ES-I3 (cell line): Measurements from ENCODE around the gene SIGLEC5.

ENCODE experiments used
- H3K36me3 ChIP-seq: 2 replicates; pipeline ENCODE4 v1.6.1; 2013; ENCODE audit warnings: mild to moderate bottlenecking, low read length, control low read depth, moderate library complexity; ENCODE audit not compliant: insufficient read depth
- H3K4me1 ChIP-seq: 2 replicates; pipeline ENCODE4 v1.6.1; 2013; ENCODE audit warnings: mild to moderate bottlenecking, control low read depth, low read length; ENCODE audit not compliant: insufficient read depth
- H3K9ac ChIP-seq: 2 replicates; pipeline ENCODE4 v1.6.1; 2013; ENCODE audit warnings: low read depth, mild to moderate bottlenecking, low read length, moderate library complexity
- H3K9me3 ChIP-seq: 2 replicates; pipeline ENCODE4 v1.6.1; 2013; ENCODE audit warnings: mild to moderate bottlenecking, low read length, moderate library complexity; ENCODE audit not compliant: control insufficient read depth, insufficient read depth

SIGLEC5 gene

GRCh38 chr19:51607077-51607476 lies 23.1 kb downstream of the SIGLEC5 start:
- Histone ChIP-seq H3K36me3 (no peaks in the 10 kb centered on the region), H3K9ac (no peak overlapping the region), H3K4me1 (no peaks in the 10 kb centered on the region), H3K9me3 (no peaks in the 10 kb centered on the region)

GRCh38 chr19:51602189-51602854 lies 27.9 kb downstream of the SIGLEC5 start:
- Histone ChIP-seq H3K9ac (no peak overlapping the region), H3K36me3 (no peaks in the 10 kb centered on the region), H3K4me1 (no peaks in the 10 kb centered on the region), H3K9me3 (no peaks in the 10 kb centered on the region)

GRCh38 chr19:51600940-51601580 lies 29.1 kb downstream of the SIGLEC5 start:
- no peaks in the 10 kb centered on the region for H3K9me3 ChIP-seq

GRCh38 chr19:51599084-51599483 lies 31.1 kb downstream of the SIGLEC5 start:
- Histone ChIP-seq H3K9ac (no peak overlapping the region), H3K4me1 (no peaks in the 10 kb centered on the region), H3K36me3 (no peaks in the 10 kb centered on the region), H3K9me3 (no peaks in the 10 kb centered on the region)

More at GRCh38 chr19:51600940-51601580, 29.1 kb downstream of the SIGLEC5 start:
- Histone ChIP-seq H3K9ac (peak overlapping the region; percentile 25; the same call in 1 of the 2 replicates), H3K4me1 (no peaks in the 10 kb centered on the region), H3K36me3 (no peaks in the 10 kb centered on the region)

GRCh38 chr19:51598159-51598915 lies 31.9 kb downstream of the SIGLEC5 start:
- no peaks in the 10 kb centered on the region for H3K9me3 ChIP-seq
- no peaks in the 10 kb centered on the region for H3K4me1 ChIP-seq
- no peaks in the 10 kb centered on the region for H3K36me3 ChIP-seq
- H3K9ac ChIP-seq = no peak overlapping the region

GRCh38 chr19:51595190-51596175 lies 34.7 kb downstream of the SIGLEC5 start:
- H3K36me3 ChIP-seq = no peaks in the 10 kb centered on the region
- H3K4me1 ChIP-seq = no peaks in the 10 kb centered on the region
- H3K9ac ChIP-seq = peak overlapping the region; percentile 57; the same call in 1 of the 2 replicates
- no peaks in the 10 kb centered on the region for H3K9me3 ChIP-seq

- Histone ChIP-seq H3K9ac (peak overlapping the region; percentile 57; the same call in 1 of the 2 replicates), H3K4me1 (no peaks in the 10 kb centered on the region), H3K9me3 (no peaks in the 10 kb centered on the region)
Observed at GRCh38 chr19:51594774-51595109, 35.5 kb downstream of the SIGLEC5 start.

GRCh38 chr19:51593969-51594773 lies 36.0 kb downstream of the SIGLEC5 start:
- H3K36me3 ChIP-seq = no peaks in the 10 kb centered on the region
- H3K9ac ChIP-seq = peak overlapping the region; percentile 57
- no peaks in the 10 kb centered on the region for H3K9me3 ChIP-seq
- no peaks in the 10 kb centered on the region for H3K4me1 ChIP-seq

More at GRCh38 chr19:51594774-51595109, 35.5 kb downstream of the SIGLEC5 start:
- no peaks in the 10 kb centered on the region for H3K36me3 ChIP-seq

- Histone ChIP-seq H3K4me1 (no peaks in the 10 kb centered on the region), H3K9me3 (no peaks in the 10 kb centered on the region), H3K9ac (peak overlapping the region; percentile 57), H3K36me3 (no peaks in the 10 kb centered on the region)
Observed at GRCh38 chr19:51593138-51593890, 36.9 kb downstream of the SIGLEC5 start.

- H3K4me1 ChIP-seq = no peaks in the 10 kb centered on the region
- peaks cover 4% of the 10 kb centered on the region; the same call in 1 of the 2 replicates for H3K9me3 ChIP-seq
- H3K9ac ChIP-seq = no peak overlapping the region
- H3K36me3 ChIP-seq = no peaks in the 10 kb centered on the region
Observed at GRCh38 chr19:51592521-51592920, 37.7 kb downstream of the SIGLEC5 start.

GRCh38 chr19:51590441-51590840 lies 39.8 kb downstream of the SIGLEC5 start:
- peaks cover 18% of the 10 kb centered on the region for H3K9me3 ChIP-seq
- no peaks in the 10 kb centered on the region for H3K4me1 ChIP-seq
- no peak overlapping the region for H3K9ac ChIP-seq
- peaks cover 8% of the 10 kb centered on the region; the same call in 1 of the 2 replicates for H3K36me3 ChIP-seq

GRCh38 chr19:51589511-51589910 lies 40.7 kb downstream of the SIGLEC5 start:
- peaks cover 8% of the 10 kb centered on the region; the same call in 1 of the 2 replicates for H3K36me3 ChIP-seq
- no peak overlapping the region for H3K9ac ChIP-seq
- peaks cover 20% of the 10 kb centered on the region for H3K9me3 ChIP-seq
- no peaks in the 10 kb centered on the region for H3K4me1 ChIP-seq
